Forelimb muscle (tissue), 1 donor: ENCODE results near the gene TMEM267. TPM values are rescaled to one million over a fixed set of nuclear protein-coding genes. Genes with fewer than 3 reads are reported as not detected.
"Not testable (repeated sequence)": the region's sequence is repeated elsewhere in the genome, so short reads cannot be mapped to it uniquely, and the experiment has no call there.

ENCODE experiments used
- DNase-seq: peaks from one replicate; pipeline ENCODE4 v3.0.0-alpha.2; 2013; ENCODE audit warnings: low read depth
- polyA plus RNA-seq: library from polyadenylated mRNA; unstranded; fragments of 120-200 nt; gene quantifications from one replicate; pipeline ENCODE4 v1.2.1, GENCODE V29; 2013; ENCODE audit not compliant: insufficient read length

TMEM267 gene
- 8.9 TPM for polyA plus RNA-seq

GRCh38 chr5:43483298-43484105, at the start of gene TMEM267:
TSS of gene TMEM267 (minus strand) at chr5:43483865. CDS start at chr5:43453969, 29,896 bp downstream.
- peak; percentile 90 for DNase-seq

GRCh38 chr5:43530648-43531047, 47.0 kb upstream of the TMEM267 start:
- DNase-seq = no peak

- DNase-seq = no peak
These were observed 40.0 kb upstream of the TMEM267 start for GRCh38 chr5:43523662-43524072.

GRCh38 chr5:43520615-43521014, 37.0 kb upstream of the TMEM267 start:
- no peak for DNase-seq

GRCh38 chr5:43515678-43516048, 32.0 kb upstream of the TMEM267 start:
- no peak for DNase-seq

GRCh38 chr5:43514816-43515677, 31.4 kb upstream of the TMEM267 start, which contains the start of gene C5orf34:
TSS of gene C5orf34 (minus strand) at chr5:43515148. CDS start at chr5:43509339, 5,809 bp downstream.
- peak; percentile 95 for DNase-seq

GRCh38 chr5:43514471-43514815, 30.8 kb upstream of the TMEM267 start:
- peak; percentile 9 for DNase-seq

- no peak for DNase-seq
These were observed 30.4 kb upstream of the TMEM267 start for GRCh38 chr5:43514025-43514424.

- not testable (repeated sequence) for DNase-seq
These were observed 27.4 kb upstream of the TMEM267 start for GRCh38 chr5:43511062-43511461.

GRCh38 chr5:43498581-43498980, 14.9 kb upstream of the TMEM267 start:
- DNase-seq = no peak

- no peak for DNase-seq
These were observed 13.8 kb upstream of the TMEM267 start for GRCh38 chr5:43497311-43498104.

- DNase-seq = no peak
These were observed 7.7 kb upstream of the TMEM267 start for GRCh38 chr5:43491326-43491725.

- DNase-seq = no peak
These were observed 2.7 kb upstream of the TMEM267 start for GRCh38 chr5:43486353-43486752.

GRCh38 chr5:43485406-43485805, 1.7 kb upstream of the TMEM267 start:
- DNase-seq = no peak

GRCh38 chr5:43484106-43484849, 613 bp upstream of the TMEM267 start:
- DNase-seq = peak; percentile 47

- peak; percentile 2 for DNase-seq
These were observed 971 bp downstream of the TMEM267 start for GRCh38 chr5:43482490-43483297.

- DNase-seq = no peak
These were observed 13.8 kb downstream of the TMEM267 start for GRCh38 chr5:43469671-43470391.

- DNase-seq = no peak
These were observed 16.6 kb downstream of the TMEM267 start for GRCh38 chr5:43467100-43467499.

- not testable (repeated sequence) for DNase-seq
These were observed 18.2 kb downstream of the TMEM267 start for GRCh38 chr5:43465455-43465854.

GRCh38 chr5:43461066-43461465, 22.6 kb downstream of the TMEM267 start:
- DNase-seq = no peak
